ENCODE measurements around the gene NPEPL1. TPM values are rescaled to one million over a fixed set of nuclear protein-coding genes. Genes with fewer than 3 reads are reported as not detected.

NPEPL1 gene
- total and polyA plus RNA-seq, 8 donors = 15.3 to 134 (median 37.8) TPM

DNA sequence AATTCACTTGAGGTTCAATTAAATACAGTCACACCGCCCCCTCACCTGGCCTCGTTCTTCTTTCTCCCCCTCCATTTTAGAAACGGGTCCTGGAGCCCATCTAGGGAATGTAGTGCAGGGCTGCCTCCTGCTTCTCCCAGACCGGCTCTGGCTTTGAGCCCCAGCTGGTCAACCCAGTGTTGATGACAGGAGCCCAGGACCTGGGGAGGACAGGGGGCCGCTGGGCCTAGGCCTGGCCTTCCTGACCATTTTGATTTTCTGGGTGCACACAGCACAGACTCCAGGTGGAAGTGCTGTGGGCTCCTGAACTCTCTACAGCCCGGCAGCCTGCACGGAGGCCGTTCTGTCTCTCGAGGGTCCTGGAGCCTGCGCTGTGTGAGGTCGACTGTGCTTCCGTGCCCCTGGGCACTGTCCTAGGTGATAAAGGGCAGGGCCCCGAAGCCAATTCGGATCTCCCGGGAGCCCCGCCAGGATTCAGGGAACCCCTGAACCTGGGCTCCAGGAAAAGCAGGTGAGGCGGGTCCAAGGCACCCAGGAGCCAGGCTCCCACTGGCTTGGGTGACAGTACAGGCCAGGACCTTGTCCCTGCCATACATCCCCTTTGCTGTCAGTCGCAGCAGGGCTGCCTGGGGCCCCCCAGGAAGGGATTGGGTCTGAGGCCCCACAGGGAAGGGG lies 23.3 kb downstream of the NPEPL1 start:
- no peak overlapping the region for H3K27ac ChIP-seq
- intact Hi-C loops (cut with DNase I; ENCODE audit: low total_unique reads) = no loop called here
- no peak overlapping the region for H3K4me3 ChIP-seq
- 80 to 93% (median 87%) methylated on average over 11 to 18 of the region's 18 CpGs for WGBS, 5 donors
- TF ChIP-seq EP300 (IDR thresholded peaks at IDR 0.05) = no peak
- no peak for TF ChIP-seq POLR2A (IDR thresholded peaks at IDR 0.05)
- TF ChIP-seq POLR2AphosphoS5 (IDR thresholded peaks at IDR 0.05) = no peak
- TF ChIP-seq, protein P1, sequence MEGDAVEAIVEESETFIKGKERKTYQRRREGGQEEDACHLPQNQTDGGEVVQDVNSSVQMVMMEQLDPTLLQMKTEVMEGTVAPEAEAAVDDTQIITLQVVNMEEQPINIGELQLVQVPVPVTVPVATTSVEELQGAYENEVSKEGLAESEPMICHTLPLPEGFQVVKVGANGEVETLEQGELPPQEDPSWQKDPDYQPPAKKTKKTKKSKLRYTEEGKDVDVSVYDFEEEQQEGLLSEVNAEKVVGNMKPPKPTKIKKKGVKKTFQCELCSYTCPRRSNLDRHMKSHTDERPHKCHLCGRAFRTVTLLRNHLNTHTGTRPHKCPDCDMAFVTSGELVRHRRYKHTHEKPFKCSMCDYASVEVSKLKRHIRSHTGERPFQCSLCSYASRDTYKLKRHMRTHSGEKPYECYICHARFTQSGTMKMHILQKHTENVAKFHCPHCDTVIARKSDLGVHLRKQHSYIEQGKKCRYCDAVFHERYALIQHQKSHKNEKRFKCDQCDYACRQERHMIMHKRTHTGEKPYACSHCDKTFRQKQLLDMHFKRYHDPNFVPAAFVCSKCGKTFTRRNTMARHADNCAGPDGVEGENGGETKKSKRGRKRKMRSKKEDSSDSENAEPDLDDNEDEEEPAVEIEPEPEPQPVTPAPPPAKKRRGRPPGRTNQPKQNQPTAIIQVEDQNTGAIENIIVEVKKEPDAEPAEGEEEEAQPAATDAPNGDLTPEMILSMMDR (IDR thresholded peaks at IDR 0.05) = no peak
- H3K4me1 ChIP-seq = peaks cover 0 to 11% (median 9%) of the 10 kb centered on the region in 4 donors
- H3K9me3 ChIP-seq = no peaks in the 10 kb centered on the region
- DNase-seq = peak; percentile 4 to 15
- peaks cover 0 to 16% (median 0%) of the 10 kb centered on the region in 3 donors for H3K27me3 ChIP-seq
- H3K36me3 ChIP-seq = peaks cover 0 to 42% (median 26%) of the 10 kb centered on the region in 4 donors

DNA sequence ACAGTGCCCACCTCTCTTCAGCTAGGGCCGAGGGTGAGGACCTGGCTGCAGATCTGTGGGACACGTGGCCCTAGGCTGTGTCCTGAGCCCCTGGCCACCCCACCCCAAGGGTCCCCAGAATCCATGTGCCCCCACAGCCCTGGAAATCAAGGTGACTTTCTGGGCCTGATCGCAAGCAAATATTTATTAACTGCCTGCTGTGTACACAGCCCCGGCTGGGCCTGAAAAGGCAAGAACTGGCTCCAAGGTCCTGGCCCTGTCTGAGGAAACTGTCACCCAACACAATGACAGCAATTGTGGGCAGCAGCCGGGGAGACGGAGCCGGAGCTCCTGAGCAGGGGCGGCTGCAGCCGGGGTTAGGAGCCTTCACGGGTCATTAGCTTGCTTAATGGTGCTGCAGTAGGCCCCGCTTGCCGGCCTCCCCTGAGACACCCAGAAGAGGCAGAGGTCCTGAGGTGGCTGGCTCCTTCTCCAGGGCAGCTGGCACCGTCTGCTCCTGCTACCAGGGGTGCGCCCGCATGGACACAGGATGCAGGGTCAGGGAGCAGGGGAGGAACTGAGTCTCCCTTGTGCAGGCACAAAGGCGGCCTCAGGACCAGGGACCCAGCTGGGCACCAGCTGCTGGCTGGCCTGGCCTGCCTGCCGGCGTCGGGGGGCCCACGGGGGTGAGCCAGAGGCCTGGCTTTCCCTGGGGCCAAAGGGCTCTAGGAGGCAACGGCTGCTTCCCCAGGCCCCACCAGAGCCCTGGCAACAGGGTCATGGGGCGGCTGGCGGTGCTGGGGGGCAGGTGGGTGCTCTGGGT lies 24.1 kb downstream of the NPEPL1 start:
- H3K27ac ChIP-seq = no peak overlapping the region
- DNase-seq = peak; percentile 24 to 39
- peaks cover 0 to 24% (median under 1%) of the 10 kb centered on the region in 3 donors for H3K27me3 ChIP-seq
- H3K36me3 ChIP-seq = peaks cover 0 to 42% (median 26%) of the 10 kb centered on the region in 4 donors
- 28 to 64% (median 45%) methylated on average over 12 to 23 of the region's 23 CpGs for WGBS, 5 donors
- TF ChIP-seq EP300 (IDR thresholded peaks at IDR 0.05) (no peak), POLR2A (IDR thresholded peaks at IDR 0.05) (no peak), POLR2AphosphoS5 (IDR thresholded peaks at IDR 0.05) (no peak)
- TF ChIP-seq, protein P1 (IDR thresholded peaks at IDR 0.05) = no peak
- intact Hi-C loops (cut with DNase I; ENCODE audit: low total_unique reads) = no loop called here
- peaks cover 0 to 11% (median 9%) of the 10 kb centered on the region in 4 donors for H3K4me1 ChIP-seq
- no peak overlapping the region for H3K4me3 ChIP-seq
- no peaks in the 10 kb centered on the region for H3K9me3 ChIP-seq

DNA sequence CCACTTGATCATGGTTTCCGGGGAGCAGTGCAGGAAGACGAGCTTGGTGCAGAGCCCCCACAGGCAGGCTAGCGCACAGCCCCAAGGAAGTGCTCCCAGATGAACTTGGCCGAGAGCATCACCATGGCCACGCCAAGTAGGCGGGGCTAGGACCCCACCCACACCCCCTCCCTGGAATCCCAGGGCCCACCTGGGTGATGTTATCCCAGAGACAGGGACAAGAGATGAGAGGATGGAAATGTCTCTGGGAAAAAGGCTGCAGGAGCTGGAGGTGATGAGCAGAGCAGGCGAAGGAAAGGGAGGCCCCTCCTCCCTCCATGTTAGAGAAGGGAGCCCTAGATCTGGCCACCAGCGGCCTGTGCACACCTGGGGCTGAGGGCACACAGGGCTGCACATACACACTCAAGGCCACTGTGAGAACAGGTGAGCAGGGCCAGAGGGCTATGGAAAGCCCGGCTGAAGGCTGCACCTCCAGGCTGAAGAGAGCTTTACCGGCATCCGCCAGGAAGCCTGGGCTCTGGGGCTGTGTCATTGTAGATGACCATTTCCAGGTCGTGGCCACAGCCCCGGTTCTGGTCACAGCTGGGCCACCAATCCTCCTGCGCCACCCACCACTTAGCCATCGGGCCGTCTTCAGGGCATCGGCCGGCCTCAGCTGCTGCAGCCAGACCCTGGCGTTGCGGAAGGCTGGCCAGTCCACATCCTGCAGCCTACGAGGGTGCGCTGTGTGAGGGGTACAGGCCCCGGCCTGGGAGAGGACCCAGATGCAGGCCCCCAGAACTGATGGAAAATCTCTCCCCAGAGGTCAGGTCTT lies 24.9 kb downstream of the NPEPL1 start:
- Histone ChIP-seq H3K27me3 (peaks cover 0 to 32% (median 8%) of the 10 kb centered on the region in 3 donors), H3K4me3 (no peak overlapping the region), H3K9me3 (no peaks in the 10 kb centered on the region), H3K36me3 (peaks cover 0 to 37% (median 25%) of the 10 kb centered on the region in 4 donors), H3K4me1 (peaks cover 0 to 11% (median 9%) of the 10 kb centered on the region in 4 donors), H3K27ac (no peak overlapping the region)
- 79 to 90% (median 86%) methylated on average over 10 to 23 of the region's 23 CpGs for WGBS, 5 donors
- TF ChIP-seq POLR2A (IDR thresholded peaks at IDR 0.05) = no peak
- no peak for TF ChIP-seq POLR2AphosphoS5 (IDR thresholded peaks at IDR 0.05)
- TF ChIP-seq EP300 (IDR thresholded peaks at IDR 0.05) = no peak
- TF ChIP-seq, protein P1 (IDR thresholded peaks at IDR 0.05) = no peak
- DNase-seq = peak; percentile 10 to 24
- intact Hi-C loops (cut with DNase I; ENCODE audit: low total_unique reads) = no loop called here

DNA sequence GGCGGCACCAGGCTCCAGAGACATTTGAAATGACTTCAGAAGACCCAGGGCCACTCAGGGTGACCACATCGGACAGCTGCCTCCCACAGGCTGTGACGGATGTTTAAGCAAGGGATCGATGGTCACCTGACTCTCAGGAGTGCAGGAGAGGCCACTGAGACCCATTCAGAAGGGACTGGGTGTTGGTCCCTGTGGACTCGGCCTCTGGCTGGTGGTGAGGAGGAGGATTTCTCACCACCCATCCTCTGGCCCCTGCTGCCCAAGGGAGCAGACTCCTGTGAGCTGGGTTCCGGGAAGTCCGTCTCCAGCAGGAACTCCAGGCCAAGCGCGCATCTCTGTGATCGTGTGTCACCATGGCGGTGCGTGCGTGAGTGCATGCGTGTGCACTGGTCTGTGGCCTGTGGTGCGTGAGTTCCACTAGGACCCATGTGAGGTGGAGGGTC lies 25.5 kb downstream of the NPEPL1 start:
- Histone ChIP-seq H3K27ac (no peak overlapping the region), H3K36me3 (peaks cover 0 to 31% (median 23%) of the 10 kb centered on the region in 4 donors), H3K4me3 (no peak overlapping the region), H3K9me3 (no peaks in the 10 kb centered on the region), H3K27me3 (peaks cover 0 to 38% (median 9%) of the 10 kb centered on the region in 3 donors), H3K4me1 (peaks cover 0 to 11% (median 9%) of the 10 kb centered on the region in 4 donors)
- intact Hi-C loops (cut with DNase I; ENCODE audit: low total_unique reads) = no loop called here
- TF ChIP-seq POLR2A (IDR thresholded peaks at IDR 0.05) (no peak), EP300 (IDR thresholded peaks at IDR 0.05) (no peak), POLR2AphosphoS5 (IDR thresholded peaks at IDR 0.05) (no peak)
- TF ChIP-seq, protein P1 (IDR thresholded peaks at IDR 0.05) = no peak
- 85 to 94% (median 90%) methylated on average over 13 to 15 of the region's 15 CpGs for WGBS, 5 donors
- DNase-seq = peak in 1 of 2 donors; percentile 2
